Heart right ventricle (tissue), 16 donors: Measurements from ENCODE around the gene NR5A1. TPM values are rescaled to one million over a fixed set of nuclear protein-coding genes. Genes with fewer than 3 reads are reported as not detected.

ENCODE experiments used
- ATAC-seq, 8 donors: fragments of 200-7000 bp; cut with Tn5 transposase; one replicate each; pipeline ENCODE4 v1.9.1; 2020; ENCODE audit warnings: mild to moderate bottlenecking in 8 of 8, moderate library complexity in 8 of 8, moderate number of reproducible peaks in 1 of 8
- DNase-seq, 2 donors: peaks; one replicate each; pipeline ENCODE4 v3.0.0-alpha.2; 2020
- H3K27ac ChIP-seq, 10 donors: fragments of 200-600 bp; sonication (generic) in 2 of 10; one replicate each; pipeline versions ENCODE4 v1.5.0 to v1.8.0; 2020 to 2022; ENCODE audit warnings: mild to moderate bottlenecking in 3 of 10
- H3K27me3 ChIP-seq, 7 donors: fragments of 200-600 bp; one replicate each; pipeline ENCODE4 v1.8.0; 2021 to 2022; ENCODE audit warnings: mild to moderate bottlenecking in 2 of 7
- H3K36me3 ChIP-seq, 9 donors: fragments of 200-600 bp; sonication (generic) in 1 of 9; one replicate each; pipeline versions ENCODE4 v1.5.0 to v1.8.0; 2020 to 2022; ENCODE audit warnings: mild to moderate bottlenecking in 2 of 9
- H3K4me1 ChIP-seq, 9 donors: fragments of 200-600 bp; sonication (generic) in 1 of 9; one replicate each; pipeline versions ENCODE4 v1.5.0 to v1.8.0; 2020 to 2022; ENCODE audit warnings: mild to moderate bottlenecking in 4 of 9
- H3K4me3 ChIP-seq, 10 donors: fragments of 200-600 bp; sonication (generic) in 2 of 10; one replicate each; pipeline versions ENCODE4 v1.5.0 to v1.8.0; 2020 to 2022; ENCODE audit warnings: mild to moderate bottlenecking in 7 of 10, moderate library complexity in 2 of 10
- H3K9me3 ChIP-seq, 11 donors: fragments of 200-600 bp in 10 of 11; sonication (generic) in 2 of 11; one replicate each; pipeline versions ENCODE4 v1.5.0 to v1.8.0; 2013 to 2022; ENCODE audit warnings: mild to moderate bottlenecking in 2 of 11, control low read depth in 1 of 11, moderate library complexity in 1 of 11
- CTCF ChIP-seq, 9 donors: fragments of 200-600 bp; sonication (generic) in 2 of 9; IDR thresholded peaks; one replicate each; pipeline versions ENCODE4 v1.5.0 to v1.8.0; 2021 to 2022; ENCODE audit warnings: antibody characterized with exemption in 9 of 9, mild to moderate bottlenecking in 5 of 9, moderate library complexity in 1 of 9
- WGBS, 2 donors: extraction: QIAGEN DNeasy Blood & Tissue Kit; methylation state at CpG; one replicate each; pipeline ENCODE4 v1.1.7; 2013; ENCODE audit warnings: inconsistent platforms in 1 of 2; 5-methylcytosine and 5-hydroxymethylcytosine counted together
- intact Hi-C, 10 donors: fragments of 100-400 bp; cut with DNase I; formaldehyde crosslinking; loops; one replicate each; pipeline versions ENCODE4 v1.11.1 to v1.14.2; 2022
- long read RNA-seq, 3 donors: library from polyadenylated mRNA; unstranded; transcript quantifications; one replicate each; pipeline ENCODE4 v2.0.0, GENCODE V29; 2020 to 2021
- polyA plus RNA-seq, 2 donors: library from polyadenylated mRNA; stranded (reverse); fragments of 200-250 nt; gene quantifications; one replicate each; pipeline ENCODE4 v1.2.3, GENCODE V29; 2013
- total RNA-seq, 10 donors: library from RNA; stranded (reverse); fragmentation: NEBNext Ultra II Directional in 3 of 10; extraction: Animal tissue kit (Norgen Biotek cat#: 25700) in 3 of 10; gene quantifications; one replicate each; pipeline versions ENCODE4 v1.2.1 to v1.2.4, GENCODE V29; 2021 to 2023
- donor health status: Arrhythmogenic right ventricular cardiomyopathy.
- donor health status: ischemic (EF 13 %, LVEDD 7.1; RV severe dilation, severe dysfunction).
- donor health status: healthy with polysubstance abuse.
- donor health status: DM: no; HTN: yes; CAD: no.
- donor health status: DM: no; HTN: no; CAD: no.
- donor health status: ischemic (EF 25% LVEDD 6.9; RV normal size, moderate dysfunction).
- donor health status: ischemic (EF 25% LVEDD 5.7; RV mildly dilated, moderate dysfunction).
- donor health status: healthy.
- donor health status: DM: yes; HTN: yes; CAD: no.
- donor health status: Ischemic cardiomyopathy.
- donor health status: ischemic (EF 35%, LVEDD 5.7; RV mildly dilated, moderate dysfunction).
- donor health status: nonischemic (EF 11% LVEDD 7.7; RV severe dilation, severe dysfunction).
- donor health status: DM: yes; HTN: yes; CAD: no.
- donor health status: PGD.
- donor health status: ischemic (EF 29% LVEDD 5.4; RV normal size, mild dysfunction).
- donor health status: nonischemic (EF 23%, LVEDD 6.1; RV moderate dilation, normal function).

Gene NR5A1
- not detected for total RNA-seq
- polyA plus RNA-seq = under 1 TPM; 0.01 to 0.15 TPM
- long read RNA-seq, donor 1 = 0 reads
- long read RNA-seq, donor 2 = 0 reads
- long read RNA-seq, donor 3 = 0 reads

DNA sequence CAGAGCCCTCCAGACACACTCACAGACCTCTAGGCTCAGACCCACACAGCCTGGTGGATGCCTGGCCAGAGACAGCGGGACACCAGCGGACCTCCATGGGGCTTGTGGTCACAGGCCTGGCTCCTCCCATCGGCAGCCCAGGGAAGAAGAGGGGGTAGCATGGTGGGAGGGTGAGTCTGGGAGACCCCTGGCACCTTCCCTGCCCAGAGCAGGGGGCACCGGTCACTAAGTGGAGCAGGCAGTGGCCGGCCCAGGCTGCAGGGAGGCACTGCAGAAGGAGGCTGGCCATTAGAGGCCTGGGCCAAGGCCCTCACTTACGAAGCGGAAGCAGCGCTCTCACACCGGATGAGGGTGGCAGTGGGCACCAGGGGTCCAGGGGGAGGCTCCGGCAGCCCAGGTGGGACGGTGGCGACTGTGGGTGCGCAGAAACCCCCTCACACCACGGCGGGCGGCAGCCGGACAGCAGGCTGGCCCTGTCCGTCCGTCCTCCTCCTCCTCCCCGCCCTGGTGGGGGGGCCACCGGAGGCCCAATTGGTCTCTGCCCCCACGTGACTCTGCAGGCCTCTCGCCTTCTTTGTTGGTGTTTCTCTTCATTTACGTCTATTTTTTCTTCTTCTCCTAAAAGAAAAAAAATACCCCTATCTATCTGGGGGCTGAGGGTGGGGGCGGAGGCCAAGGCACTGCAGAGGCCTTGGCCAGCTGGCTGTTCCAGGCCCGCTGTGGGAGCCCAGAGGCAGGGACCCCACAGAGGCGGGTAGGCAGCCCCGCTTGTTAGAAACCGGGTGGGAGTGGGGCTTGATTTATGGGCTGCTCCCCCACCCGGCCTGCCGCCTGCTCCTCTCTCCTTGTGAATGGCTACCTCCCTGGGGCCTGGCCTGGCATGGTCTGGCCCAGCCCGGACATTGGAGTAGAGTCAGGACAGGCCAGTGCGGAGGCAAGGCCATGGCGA is at the start of gene NR5A1:
NR5A1 (minus strand) TSS at position 469 of the 949 bp plus-strand sequence. CDS start 4,004 bp downstream, outside the sequence.
- TF ChIP-seq CTCF (IDR thresholded peaks at IDR 0.05) = no peak
- ATAC-seq = no peak
- Histone ChIP-seq H3K36me3 (no peaks in the 10 kb centered on the region), H3K4me3 (no peak within 1 kb of the TSS), H3K9me3 (no peaks in the 10 kb centered on the region), H3K27ac (no peak within 1 kb of the TSS), H3K27me3 (peaks cover 23 to 44% (median 39%) of the 10 kb centered on the region in 7 donors), H3K4me1 (peaks cover 0 to 18% (median 7%) of the 10 kb centered on the region in 9 donors)
- WGBS, 2 donors = 93 to 95% methylated on average over 33 to 34 of the region's 34 CpGs
- intact Hi-C loops = no loop called here
- no peak for DNase-seq

- Histone ChIP-seq H3K36me3 (no peaks in the 10 kb centered on the region), H3K27ac (no peak overlapping the region), H3K9me3 (no peaks in the 10 kb centered on the region), H3K27me3 (no peaks in the 10 kb centered on the region), H3K4me3 (no peak overlapping the region), H3K4me1 (peaks cover 0 to 10% (median 0%) of the 10 kb centered on the region in 9 donors)
- intact Hi-C loops = loop anchor here in 1 of 10 donors (10.0 kb wide), 1 partner anchor 160 kb away; no protein-coding TSS in a partner anchor
- TF ChIP-seq CTCF (IDR thresholded peaks at IDR 0.05) = no peak
- WGBS, 2 donors = 76 to 80% methylated on average over 3 of the region's 3 CpGs
- ATAC-seq (no peak), DNase-seq (no peak)
Observed at GRCh38 chr9:124555043-124555442, 47.8 kb upstream of the NR5A1 start.

GRCh38 chr9:124553738-124554137 is 46.5 kb upstream of the NR5A1 start:
- Histone ChIP-seq H3K27me3 (no peaks in the 10 kb centered on the region), H3K9me3 (no peaks in the 10 kb centered on the region), H3K36me3 (no peaks in the 10 kb centered on the region), H3K27ac (no peak overlapping the region), H3K4me1 (peaks cover 0 to 10% (median 0%) of the 10 kb centered on the region in 9 donors), H3K4me3 (no peak overlapping the region)
- TF ChIP-seq CTCF (IDR thresholded peaks at IDR 0.05) = no peak
- ATAC-seq (peak in 4 of 8 donors; percentile 40 to 75 (median 64)), DNase-seq (no peak)
- intact Hi-C loops = loop anchor here in 7 of 10 donors (5.0 to 10.0 kb wide), 3 partner anchors 64 to 161 kb away; no protein-coding TSS in a partner anchor
- 35 to 54% methylated on average over 3 of the region's 3 CpGs for WGBS, 2 donors

- WGBS, 2 donors = 90 to 96% methylated on average over 2 of the region's 2 CpGs
- peaks cover 0 to 10% (median 0%) of the 10 kb centered on the region in 9 donors for H3K4me1 ChIP-seq
- no peak for TF ChIP-seq CTCF (IDR thresholded peaks at IDR 0.05)
- H3K4me3 ChIP-seq = no peak overlapping the region
- no peaks in the 10 kb centered on the region for H3K27me3 ChIP-seq
- intact Hi-C loops = loop anchor here in 7 of 10 donors (5.0 to 10.0 kb wide), 3 partner anchors 65 to 163 kb away; no protein-coding TSS in a partner anchor
- DNase-seq = no peak
- no peak overlapping the region for H3K27ac ChIP-seq
- peak in 2 of 8 donors; percentile 8 to 32 for ATAC-seq
- H3K36me3 ChIP-seq = no peaks in the 10 kb centered on the region
- no peaks in the 10 kb centered on the region for H3K9me3 ChIP-seq
Observed at GRCh38 chr9:124552273-124552605, 45.0 kb upstream of the NR5A1 start.
